ENCODE results near the gene RPS21. TPM values are rescaled to one million over a fixed set of nuclear protein-coding genes. Genes with fewer than 3 reads are reported as not detected.
"Not testable (repeated sequence)": the region's sequence is repeated elsewhere in the genome, so short reads cannot be mapped to it uniquely, and the experiment has no call there.

Gene RPS21
- polyA plus RNA-seq, 3 donors = 745 to 942 (median 879) TPM

- DNase-seq (ENCODE audit: low read depth in 3 of 3, low spot score in 2 of 3) = no peak
Measured at GRCh38 chr20:62422636-62423325, 35.9 kb downstream of the RPS21 start.

GRCh38 chr20:62423326-62423706 is 36.4 kb downstream of the RPS21 start:
- no peak for DNase-seq (ENCODE audit: low read depth in 3 of 3, low spot score in 2 of 3)

GRCh38 chr20:62424249-62425107 is 37.6 kb downstream of the RPS21 start:
- no peak for DNase-seq (ENCODE audit: low read depth in 3 of 3, low spot score in 2 of 3)

GRCh38 chr20:62425281-62426058 is 38.6 kb downstream of the RPS21 start:
- DNase-seq (ENCODE audit: low read depth in 3 of 3, low spot score in 2 of 3) = no peak

- DNase-seq (ENCODE audit: low read depth in 3 of 3, low spot score in 2 of 3) = not testable (repeated sequence)
Measured at GRCh38 chr20:62426059-62426348, 39.1 kb downstream of the RPS21 start.

GRCh38 chr20:62426699-62427131 is 39.8 kb downstream of the RPS21 start:
- no peak for DNase-seq (ENCODE audit: low read depth in 3 of 3, low spot score in 2 of 3)

- DNase-seq (ENCODE audit: low read depth in 3 of 3, low spot score in 2 of 3) = peak in 2 of 3 donors; percentile 55 to 73
Measured at GRCh38 chr20:62427172-62428001, 40.5 kb downstream of the RPS21 start, which contains the start of gene RBBP8NL. Gene RBBP8NL, minus strand, starts transcription at chr20:62427539. Its CDS starts 7,892 bp downstream, at chr20:62419647.

- no peak for DNase-seq (ENCODE audit: low read depth in 3 of 3, low spot score in 2 of 3)
Measured at GRCh38 chr20:62428002-62428372, 41.1 kb downstream of the RPS21 start.

GRCh38 chr20:62428396-62429295 is 41.7 kb downstream of the RPS21 start:
- DNase-seq (ENCODE audit: low read depth in 3 of 3, low spot score in 2 of 3) = no peak

GRCh38 chr20:62429455-62430310 is 42.8 kb downstream of the RPS21 start:
- DNase-seq (ENCODE audit: low read depth in 3 of 3, low spot score in 2 of 3) = no peak

- DNase-seq (ENCODE audit: low read depth in 3 of 3, low spot score in 2 of 3) = no peak
Measured at GRCh38 chr20:62430311-62430853, 43.5 kb downstream of the RPS21 start.

- DNase-seq (ENCODE audit: low read depth in 3 of 3, low spot score in 2 of 3) = no peak
Measured at GRCh38 chr20:62430866-62431447, 44.1 kb downstream of the RPS21 start.

GRCh38 chr20:62433658-62434497 is 47.0 kb downstream of the RPS21 start:
- DNase-seq (ENCODE audit: low read depth in 3 of 3, low spot score in 2 of 3) = no peak

- no peak for DNase-seq (ENCODE audit: low read depth in 3 of 3, low spot score in 2 of 3)
Measured at GRCh38 chr20:62436692-62437091, 49.8 kb downstream of the RPS21 start.

GRCh38 chr20:62437496-62437895 is 50.6 kb downstream of the RPS21 start:
- no peak for DNase-seq (ENCODE audit: low read depth in 3 of 3, low spot score in 2 of 3)

- no peak for DNase-seq (ENCODE audit: low read depth in 3 of 3, low spot score in 2 of 3)
Measured at GRCh38 chr20:62437927-62438326, 51.0 kb downstream of the RPS21 start.
